Loucy (cell line): Measurements from ENCODE around the gene MATN4.

Experiments used
- EZH2phosphoT487 ChIP-seq: fragments of 200-600 bp; IDR thresholded peaks from 2 replicates; pipeline ENCODE4 v1.6.1; 2018; ENCODE audit warnings: antibody characterized with exemption, mild to moderate bottlenecking, moderate library complexity, borderline replicate concordance
- TF ChIP-seq, protein P1 (sequence below): fragments of 200-600 bp; sonication (generic); conservative IDR thresholded peaks from 2 replicates; pipeline ENCODE4 v1.5.1; 2014; ENCODE audit warnings: mild to moderate bottlenecking, antibody characterized with exemption, low read length

DNA sequence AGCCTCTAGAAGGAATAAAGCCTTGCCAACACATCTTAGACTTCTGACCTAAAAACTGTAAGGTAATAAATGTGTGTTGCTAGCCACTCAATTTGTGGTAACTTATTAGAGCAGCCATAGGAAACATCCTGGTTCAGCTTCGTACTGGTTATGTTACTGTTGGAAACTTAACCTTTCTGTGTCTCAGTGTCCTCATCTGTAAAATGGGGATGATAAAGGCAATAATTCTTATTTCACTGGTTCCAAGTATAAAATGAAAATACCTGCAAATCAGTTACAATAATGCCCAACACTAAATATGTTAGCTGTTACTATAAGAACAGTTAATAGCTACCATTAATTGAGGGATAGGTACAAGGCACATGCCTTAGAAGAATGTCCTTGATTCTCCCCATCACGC is 15.8 kb downstream of the MATN4 start:
- TF ChIP-seq, protein P1, sequence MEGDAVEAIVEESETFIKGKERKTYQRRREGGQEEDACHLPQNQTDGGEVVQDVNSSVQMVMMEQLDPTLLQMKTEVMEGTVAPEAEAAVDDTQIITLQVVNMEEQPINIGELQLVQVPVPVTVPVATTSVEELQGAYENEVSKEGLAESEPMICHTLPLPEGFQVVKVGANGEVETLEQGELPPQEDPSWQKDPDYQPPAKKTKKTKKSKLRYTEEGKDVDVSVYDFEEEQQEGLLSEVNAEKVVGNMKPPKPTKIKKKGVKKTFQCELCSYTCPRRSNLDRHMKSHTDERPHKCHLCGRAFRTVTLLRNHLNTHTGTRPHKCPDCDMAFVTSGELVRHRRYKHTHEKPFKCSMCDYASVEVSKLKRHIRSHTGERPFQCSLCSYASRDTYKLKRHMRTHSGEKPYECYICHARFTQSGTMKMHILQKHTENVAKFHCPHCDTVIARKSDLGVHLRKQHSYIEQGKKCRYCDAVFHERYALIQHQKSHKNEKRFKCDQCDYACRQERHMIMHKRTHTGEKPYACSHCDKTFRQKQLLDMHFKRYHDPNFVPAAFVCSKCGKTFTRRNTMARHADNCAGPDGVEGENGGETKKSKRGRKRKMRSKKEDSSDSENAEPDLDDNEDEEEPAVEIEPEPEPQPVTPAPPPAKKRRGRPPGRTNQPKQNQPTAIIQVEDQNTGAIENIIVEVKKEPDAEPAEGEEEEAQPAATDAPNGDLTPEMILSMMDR = no peak
- TF ChIP-seq EZH2phosphoT487 = no peak
